Measurements from ENCODE around the gene APLP2.

The APLP2 gene

DNA sequence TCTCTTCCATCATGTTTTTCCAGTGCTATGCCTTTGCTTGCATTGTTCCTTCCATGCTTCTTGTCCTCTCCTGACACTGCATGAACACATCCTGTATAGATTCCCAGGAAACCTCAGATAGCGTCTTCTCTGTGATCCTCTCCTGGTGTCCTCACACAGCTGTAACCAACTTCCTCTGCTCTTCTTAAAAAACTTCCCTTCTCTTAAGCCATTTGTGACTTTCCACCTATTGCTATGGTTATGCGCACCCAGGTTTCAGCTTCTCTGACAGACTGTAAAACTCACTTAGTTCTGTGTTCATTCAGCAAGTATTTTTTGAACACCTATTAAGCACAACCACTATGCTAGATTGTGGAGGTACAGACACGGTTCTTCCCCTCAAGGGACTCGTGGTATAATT, 5.1 kb upstream of the APLP2 start:
- no peak overlapping the region for H3K4me3 ChIP-seq (replicated peaks in 1 of 2; ENCODE audit: low read depth in 2 of 2, low read length in 2 of 2)
- no peak for TF ChIP-seq CTCF (IDR thresholded peaks at IDR 0.05; ENCODE audit: low read depth, low read length)
- DNase-seq (ENCODE audit: low read depth in 2 of 2) = no peak

DNA sequence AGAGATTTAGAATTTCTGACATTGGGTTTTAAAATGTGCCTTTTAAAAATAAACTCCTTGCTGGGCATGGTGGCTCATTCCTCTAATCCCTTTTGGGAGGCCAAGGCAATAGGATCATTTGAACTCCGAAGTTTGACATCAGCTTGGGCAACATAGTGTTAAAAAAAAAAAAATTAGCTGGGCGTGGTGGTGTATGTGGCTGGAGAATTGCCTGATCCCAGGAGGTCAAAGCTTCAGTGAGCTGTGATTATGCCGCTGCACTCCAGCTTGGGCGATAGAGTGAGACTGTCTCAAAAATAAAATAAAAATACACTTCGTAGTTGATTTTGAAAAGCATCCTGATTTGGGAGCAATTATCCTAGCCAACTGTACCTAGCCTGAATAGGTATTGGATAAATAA, 3.4 kb upstream of the APLP2 start:
- TF ChIP-seq CTCF (IDR thresholded peaks at IDR 0.05; ENCODE audit: low read depth, low read length) = no peak
- H3K4me3 ChIP-seq (replicated peaks in 1 of 2; ENCODE audit: low read depth in 2 of 2, low read length in 2 of 2) = no peak overlapping the region
- DNase-seq (ENCODE audit: low read depth in 2 of 2) = no peak

DNA sequence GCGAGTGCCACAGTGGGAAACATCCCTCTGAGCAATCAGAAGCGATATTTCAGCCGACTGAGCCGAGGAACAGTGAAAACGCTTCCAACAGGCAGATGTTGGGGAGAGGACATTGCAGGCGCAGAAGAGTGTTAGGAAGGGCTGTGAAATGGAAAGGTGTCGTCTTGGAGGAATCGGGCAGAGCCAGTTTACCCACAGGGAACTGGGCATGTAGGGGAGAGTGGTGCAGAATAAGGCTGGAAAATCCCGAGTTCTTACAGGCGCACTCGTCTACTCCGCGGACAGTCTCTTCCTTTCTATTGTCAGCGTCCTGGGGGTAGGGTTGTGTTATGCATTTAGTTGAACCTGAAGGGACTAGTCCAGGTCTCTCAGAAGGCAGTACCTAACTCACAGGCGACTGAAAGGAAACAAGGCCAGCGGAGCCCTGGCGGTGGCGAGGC, 1.1 kb upstream of the APLP2 start:
- DNase-seq (ENCODE audit: low read depth in 2 of 2) = no peak
- peak overlapping the region; percentile 61 to 63 for H3K4me3 ChIP-seq (replicated peaks in 1 of 2; ENCODE audit: low read depth in 2 of 2, low read length in 2 of 2)
- TF ChIP-seq CTCF (IDR thresholded peaks at IDR 0.05; ENCODE audit: low read depth, low read length) = no peak

DNA sequence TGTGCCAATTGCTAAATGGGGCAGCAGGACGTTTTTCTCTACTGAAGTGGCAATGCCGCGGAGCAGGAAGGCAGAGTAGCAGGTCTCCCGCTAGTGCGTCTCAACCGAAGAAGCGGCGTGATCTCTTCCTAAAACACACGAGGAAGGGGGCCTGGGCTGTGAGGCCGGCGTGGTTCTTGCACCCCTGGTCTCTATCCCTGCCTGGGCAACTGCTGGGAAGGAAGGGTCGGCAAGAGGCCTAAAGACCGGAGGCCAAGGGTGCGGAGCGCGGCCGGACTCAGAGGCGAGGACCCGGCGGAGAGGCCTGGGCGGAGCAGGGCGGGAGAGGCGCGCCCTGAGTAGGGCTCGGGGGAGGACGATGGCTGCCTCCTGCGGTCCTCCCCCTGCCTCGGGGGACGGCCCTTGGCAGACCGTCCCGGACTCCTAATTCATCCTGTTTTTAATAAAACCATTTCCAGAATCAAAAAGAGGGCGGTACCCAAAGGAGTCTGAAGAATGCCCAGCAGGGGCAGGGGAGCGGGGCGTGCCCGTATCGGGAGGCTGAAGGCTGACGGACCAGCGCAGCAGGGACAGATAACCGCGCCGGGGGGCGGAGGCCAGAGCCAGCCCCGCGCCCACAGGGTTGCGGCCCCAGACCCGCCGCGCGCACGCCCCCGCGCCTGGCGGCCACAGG, 572 bp upstream of the APLP2 start:
- peak overlapping the region; percentile 61 to 63 for H3K4me3 ChIP-seq (replicated peaks in 1 of 2; ENCODE audit: low read depth in 2 of 2, low read length in 2 of 2)
- peak; percentile 91 to 95 for DNase-seq (ENCODE audit: low read depth in 2 of 2)
- peak; percentile 20 for TF ChIP-seq CTCF (IDR thresholded peaks at IDR 0.05; ENCODE audit: low read depth, low read length)

- H3K4me3 ChIP-seq (replicated peaks in 1 of 2; ENCODE audit: low read depth in 2 of 2, low read length in 2 of 2) = peak overlapping the region; percentile 65 to 81
- DNase-seq (ENCODE audit: low read depth in 2 of 2) = peak; percentile 28 to 36
- TF ChIP-seq CTCF (IDR thresholded peaks at IDR 0.05; ENCODE audit: low read depth, low read length) = peak; percentile 18
Observed at GRCh38 chr11:130070109-130070845, 583 bp downstream of the APLP2 start.

DNA sequence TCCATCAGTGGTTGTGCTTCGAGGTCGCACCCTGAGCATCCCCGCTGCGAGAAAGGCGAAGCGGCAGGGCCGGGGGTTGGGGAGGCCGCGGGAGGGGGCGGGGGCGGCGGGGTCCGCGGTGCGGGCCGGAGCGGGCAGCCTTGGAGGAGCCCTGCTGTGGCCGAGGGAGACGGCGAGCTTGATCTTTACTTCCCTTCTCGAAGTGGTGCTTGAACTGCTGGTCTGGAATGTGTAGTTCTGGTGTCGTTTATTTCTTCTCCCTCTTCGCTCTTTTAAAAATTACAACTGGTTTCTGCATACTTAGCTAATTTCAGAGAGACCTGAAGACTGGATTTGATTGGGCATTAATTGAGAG, 1.1 kb downstream of the APLP2 start:
- no peak for TF ChIP-seq CTCF (IDR thresholded peaks at IDR 0.05; ENCODE audit: low read depth, low read length)
- peak overlapping the region; percentile 65 to 81 for H3K4me3 ChIP-seq (replicated peaks in 1 of 2; ENCODE audit: low read depth in 2 of 2, low read length in 2 of 2)
- DNase-seq (ENCODE audit: low read depth in 2 of 2) = peak; percentile 32 to 33

Measured in cardiac fibroblast (primary cell).